AG04450 (cell line): Measurements from ENCODE around the gene FBXO45. TPM values are rescaled to one million over a fixed set of nuclear protein-coding genes. Genes with fewer than 3 reads are reported as not detected.
"Not testable (repeated sequence)": the region's sequence is repeated elsewhere in the genome, so short reads cannot be mapped to it uniquely, and the experiment has no call there.

ENCODE experiments used
- CTCF ChIA-PET: fragments of 300-600, 350-600 bp; formaldehyde crosslinking; extraction: SDS; loops from one replicate; lab custom pipeline; 2022; ENCODE audit warnings: antibody characterized with exemption, inconsistent platforms; lab: Charles Lee
- POLR2A ChIA-PET: fragments of 350-600 bp; formaldehyde crosslinking; extraction: SDS; loops from one replicate; lab custom pipeline; 2021; ENCODE audit warnings: antibody characterized with exemption, inconsistent platforms; lab: Yijun Ruan, JAX
- DNase-seq: peaks from one replicate; pipeline ENCODE4 v3.0.0-alpha.2; 2011; ENCODE audit warnings: low read depth, low spot score
- H3K27ac ChIP-seq: one replicate; pipeline ENCODE4 v1.5.1; 2012; ENCODE audit warnings: low read depth, low read length, control low read depth
- H3K27me3 ChIP-seq: one replicate; pipeline ENCODE4 v1.6.0; 2012; ENCODE audit warnings: low read length; ENCODE audit not compliant: control insufficient read depth, insufficient read depth
- H3K4me3 ChIP-seq: 2 replicates; pipeline ENCODE4 v1.5.1; 2011; ENCODE audit warnings: mild to moderate bottlenecking, low read depth, low read length, control low read depth
- H3K9me3 ChIP-seq: 2 replicates; pipeline ENCODE4 v1.5.1; 2012; ENCODE audit warnings: low read length; ENCODE audit not compliant: control insufficient read depth, insufficient read depth
- CTCF ChIP-seq: IDR thresholded peaks from 2 replicates; pipeline ENCODE4 v1.5.1; 2011; ENCODE audit warnings: low read depth, low read length, control low read depth, inconsistent platforms
- polyA plus RNA-seq: library from polyadenylated mRNA; depleted of rRNA; stranded (reverse); fragments of >200 nt; gene quantifications from 2 replicates; pipeline ENCODE4 v1.2.3, GENCODE V29; 2011

FBXO45 gene
- polyA plus RNA-seq, 1 experiment = 10.2 TPM

DNA sequence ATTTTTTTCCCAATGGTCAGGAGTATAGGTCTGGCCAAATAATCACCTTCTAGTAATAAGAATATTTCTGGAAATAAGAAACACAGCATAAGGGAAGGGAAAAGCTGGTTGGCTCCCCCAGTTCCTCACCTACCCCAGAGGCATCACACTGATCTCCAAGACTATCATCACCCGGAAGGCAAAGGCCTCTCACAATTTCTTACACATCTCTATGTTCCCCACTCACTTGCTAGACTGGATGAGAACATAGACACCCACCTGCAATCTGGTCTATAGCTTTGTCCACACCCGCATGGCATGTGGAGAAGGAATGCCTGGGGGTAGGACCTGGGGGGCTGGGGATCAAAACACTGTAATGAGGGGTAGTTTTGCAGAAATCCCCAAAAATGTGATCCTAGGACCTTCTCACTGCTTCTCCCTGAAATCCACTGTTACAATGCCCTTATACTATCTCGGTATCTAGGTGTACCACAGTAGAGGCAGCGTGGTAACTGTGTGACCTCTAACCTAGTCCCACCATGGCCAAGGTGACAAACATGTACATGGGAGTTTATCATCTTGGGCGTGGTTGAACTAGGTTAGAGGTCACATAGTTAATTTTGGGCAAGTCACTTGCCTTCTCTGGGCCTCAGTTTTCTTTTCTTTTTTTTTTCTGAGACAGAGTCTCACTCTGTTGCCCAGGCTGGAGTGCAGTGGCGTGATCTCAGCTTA, 41.5 kb downstream of the FBXO45 start:
- POLR2A ChIA-PET = interaction anchor here (0.6 to 0.7 kb wide), 2 partner anchors 76 to 78 kb away, joined by 3 read pairs; no protein-coding TSS in a partner anchor

GRCh38 chr3:196611761-196612483, 43.5 kb downstream of the FBXO45 start:
- no peak overlapping the region for H3K27ac ChIP-seq
- ChIA-PET POLR2A (no interaction called here), CTCF (interaction anchor here (0.9 to 6.5 kb wide), 2 partner anchors 75 to 83 kb away, joined by 5 to 209 read pairs; no protein-coding TSS in a partner anchor)
- no peak for DNase-seq
- H3K27me3 ChIP-seq = no peaks in the 10 kb centered on the region
- no peak for TF ChIP-seq CTCF
- H3K4me3 ChIP-seq = no peak overlapping the region
- H3K9me3 ChIP-seq = no peaks in the 10 kb centered on the region

More for the DNA sequence above, 41.5 kb downstream of the FBXO45 start:
- CTCF ChIA-PET = interaction anchor here (0.6 to 6.5 kb wide), 34 partner anchors 8 to 573 kb away, joined by 3 to 209 read pairs (median 4); partner anchors contain the start of genes CEP19 and PIGX
- H3K27ac ChIP-seq = no peak overlapping the region
- H3K27me3 ChIP-seq = no peaks in the 10 kb centered on the region
- H3K9me3 ChIP-seq = no peaks in the 10 kb centered on the region
- no peak for DNase-seq
- TF ChIP-seq CTCF = no peak
- H3K4me3 ChIP-seq = no peak overlapping the region

DNA sequence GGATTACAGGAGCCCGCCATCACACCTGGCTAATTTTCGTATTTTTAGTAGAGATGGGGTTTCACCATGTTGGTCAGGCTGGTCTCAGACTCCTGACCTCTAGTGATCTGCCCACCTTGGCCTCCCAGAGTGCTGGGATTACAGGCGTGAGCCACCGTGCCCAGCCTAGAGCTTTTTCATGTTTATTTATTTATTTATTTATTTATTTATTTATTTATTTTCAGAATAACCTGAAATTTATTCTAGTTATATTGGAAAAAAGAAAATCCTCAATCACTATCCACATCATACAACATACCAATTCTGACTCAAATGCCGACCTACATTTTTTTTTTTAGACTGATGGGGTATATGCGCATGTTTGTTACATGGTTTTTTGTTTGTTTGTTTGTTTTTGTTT, 46.8 kb downstream of the FBXO45 start:
- H3K9me3 ChIP-seq, H3K4me3 ChIP-seq, DNase-seq, H3K27ac ChIP-seq, H3K27me3 ChIP-seq: not testable (repeated sequence)
- CTCF ChIA-PET = interaction anchor here (0.6 to 1.5 kb wide), 2 partner anchors 70 to 125 kb away, joined by 3 to 5 read pairs; no protein-coding TSS in a partner anchor
- POLR2A ChIA-PET = interaction anchor here (0.6 to 0.7 kb wide), 3 partner anchors 15 to 141 kb away, joined by 4 to 10 read pairs (median 5); no protein-coding TSS in a partner anchor

DNA sequence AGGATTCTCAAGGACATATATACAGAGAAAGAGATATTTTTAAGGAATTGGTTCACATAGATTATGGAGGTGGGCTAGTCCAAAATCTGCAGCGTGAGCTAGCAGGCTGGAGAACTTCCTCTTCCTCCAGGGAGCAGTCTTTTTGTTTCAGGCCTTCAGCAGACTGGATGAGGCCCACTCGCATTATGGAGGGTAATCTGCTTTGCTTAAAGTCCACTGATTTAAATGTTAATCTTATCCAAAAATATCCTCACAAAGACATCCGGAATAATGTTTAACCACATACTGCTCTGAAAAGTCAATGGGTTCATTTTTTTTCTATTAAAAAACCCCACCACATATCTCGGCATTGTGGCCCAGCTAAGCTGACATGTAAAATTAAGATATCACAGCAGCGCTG, 48.8 kb downstream of the FBXO45 start:
- Histone ChIP-seq H3K9me3 (no peaks in the 10 kb centered on the region), H3K4me3 (no peak overlapping the region), H3K27ac (no peak overlapping the region), H3K27me3 (no peaks in the 10 kb centered on the region)
- TF ChIP-seq CTCF = no peak
- ChIA-PET POLR2A (no interaction called here), CTCF (interaction anchor here (0.8 to 1.7 kb wide), 2 partner anchors 8 to 9 kb away, joined by 3 to 9 read pairs; no protein-coding TSS in a partner anchor)
- no peak for DNase-seq

GRCh38 chr3:196619223-196619622, 50.8 kb downstream of the FBXO45 start:
- Histone ChIP-seq H3K4me3 (no peak overlapping the region), H3K27me3 (no peaks in the 10 kb centered on the region), H3K27ac (no peak overlapping the region), H3K9me3 (no peaks in the 10 kb centered on the region)
- no peak for DNase-seq
- POLR2A ChIA-PET = no interaction called here
- TF ChIP-seq CTCF = no peak
- CTCF ChIA-PET = no interaction called here

- H3K4me3 ChIP-seq, CTCF ChIA-PET: not testable (repeated sequence)
Observed at GRCh38 chr3:196619627-196620026, 51.2 kb downstream of the FBXO45 start.

More at GRCh38 chr3:196619627-196620026, 51.2 kb downstream of the FBXO45 start:
- H3K9me3 ChIP-seq, DNase-seq, POLR2A ChIA-PET, H3K27ac ChIP-seq, H3K27me3 ChIP-seq: not testable (repeated sequence)
